Measurements from ENCODE around the gene TFCP2.

Gene TFCP2

DNA sequence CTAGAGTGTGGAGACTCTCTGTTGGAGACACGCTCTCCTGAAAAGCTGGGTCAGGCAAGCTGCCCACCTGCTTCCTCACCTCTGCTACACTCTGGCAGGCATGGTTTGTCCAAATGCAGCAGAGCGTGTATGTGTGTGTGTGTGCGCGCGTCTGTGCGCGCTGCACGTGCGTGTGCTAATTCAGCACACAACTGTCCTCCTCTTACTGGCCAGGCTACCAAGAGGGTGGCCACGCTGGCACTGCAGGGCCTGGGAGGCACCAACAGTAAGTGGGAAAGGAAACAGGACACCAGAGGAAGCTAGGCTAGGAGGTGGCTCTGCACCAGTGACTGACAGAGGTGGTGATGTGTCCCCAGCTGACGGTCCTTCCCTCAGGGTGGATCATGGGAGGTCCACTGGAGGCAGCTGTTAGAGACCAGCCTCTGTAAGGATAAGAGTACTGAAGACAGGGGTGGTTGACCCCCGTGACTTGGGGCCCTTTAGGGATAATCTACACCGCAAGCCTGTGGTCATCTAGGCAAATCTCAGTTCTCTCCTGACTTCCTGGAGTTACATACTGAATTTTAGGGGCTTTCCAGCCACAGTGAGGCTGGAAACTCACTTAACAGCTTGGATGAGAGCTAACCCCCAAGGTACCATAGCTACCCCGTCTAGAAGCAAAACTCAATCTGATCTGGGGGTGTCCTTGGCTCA, 15.6 kb upstream of the TFCP2 start:
- ChIA-PET POLR2A (no interaction called here), CTCF (no interaction called here)
- TF ChIP-seq ZNF555 (tag by site-specific recombination; conservative IDR thresholded peaks at IDR 0.05) (no peak), GLIS1 (tag by site-specific recombination; IDR thresholded peaks at IDR 0.05) (peak; percentile 27; the same call in 1 of the 2 replicates)
- H3K4me3 ChIP-seq (ENCODE audit: low read depth, low read length) = no peak overlapping the region
- H3K27ac ChIP-seq (ENCODE audit: extremely low read depth, low read depth, low read length) = no peak overlapping the region
- H3K4me1 ChIP-seq (ENCODE audit: control insufficient read depth, insufficient read depth, low read length) = 0 out of 2 replicates have a peak, but pooled peaks cover 1% of the 10 kb centered on the region
- H3K9me3 ChIP-seq (ENCODE audit: control insufficient read depth, insufficient read depth, low read depth, low read length) = no peaks in the 10 kb centered on the region
- peaks cover 0 to 19% of the 10 kb centered on the region in 2 experiments; a peak in 1 of 3 replicates for H3K36me3 ChIP-seq (ENCODE audit: control insufficient read depth in 2 of 2, insufficient read depth in 1 of 2, low read length in 2 of 2)

DNA sequence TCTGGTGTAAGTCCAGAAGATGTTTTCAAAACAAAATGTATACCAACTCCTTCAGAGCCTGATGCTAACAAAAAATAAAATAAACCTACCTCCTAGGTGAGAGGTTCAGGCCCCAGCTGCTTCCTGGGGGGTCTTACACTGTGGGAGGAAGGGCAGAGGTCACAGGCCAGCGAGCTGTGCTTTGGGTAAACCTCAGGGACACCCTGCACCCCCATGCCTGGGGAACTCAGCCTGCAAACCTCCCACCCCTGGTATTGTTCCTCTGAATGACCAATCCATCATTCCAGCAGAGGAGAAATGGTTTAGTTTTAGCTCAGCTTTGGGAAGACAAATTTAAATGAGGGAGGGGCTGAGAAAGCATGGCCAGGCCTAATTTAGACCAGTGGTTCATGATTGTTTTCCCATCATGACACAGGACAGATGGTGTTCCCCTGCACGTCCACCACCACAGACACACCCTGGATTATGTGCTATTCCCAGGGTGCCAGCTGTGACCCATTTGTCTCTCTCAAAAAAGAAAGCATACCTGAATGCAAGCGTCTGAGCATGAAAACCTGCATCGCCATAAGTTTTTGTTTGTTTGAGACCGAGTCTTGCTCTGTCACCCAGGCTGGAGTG, 14.5 kb upstream of the TFCP2 start:
- H3K36me3 ChIP-seq (ENCODE audit: control insufficient read depth in 2 of 2, insufficient read depth in 1 of 2, low read length in 2 of 2) = peaks cover 0 to 19% of the 10 kb centered on the region in 2 experiments; a peak in 1 of 3 replicates
- H3K27ac ChIP-seq (ENCODE audit: extremely low read depth, low read depth, low read length) = no peak overlapping the region
- TF ChIP-seq ZNF473 (tag by site-specific recombination; IDR thresholded peaks at IDR 0.05) (no peak), ZNF701 (tag by site-specific recombination; IDR thresholded peaks at IDR 0.05) (no peak), ZNF292 (tag by site-specific recombination; IDR thresholded peaks at IDR 0.05; ENCODE audit: borderline replicate concordance, low read depth) (no peak), ZNF777 (tag by site-specific recombination; IDR thresholded peaks at IDR 0.05; ENCODE audit: borderline replicate concordance) (no peak), OVOL3 (tag by site-specific recombination; IDR thresholded peaks at IDR 0.05) (no peak), ZNF132 (tag by site-specific recombination; IDR thresholded peaks at IDR 0.05; ENCODE audit: borderline replicate concordance) (no peak), REPIN1 (tag by site-specific recombination; IDR thresholded peaks at IDR 0.05; ENCODE audit: low read depth) (no peak)
- TF ChIP-seq, protein P1, sequence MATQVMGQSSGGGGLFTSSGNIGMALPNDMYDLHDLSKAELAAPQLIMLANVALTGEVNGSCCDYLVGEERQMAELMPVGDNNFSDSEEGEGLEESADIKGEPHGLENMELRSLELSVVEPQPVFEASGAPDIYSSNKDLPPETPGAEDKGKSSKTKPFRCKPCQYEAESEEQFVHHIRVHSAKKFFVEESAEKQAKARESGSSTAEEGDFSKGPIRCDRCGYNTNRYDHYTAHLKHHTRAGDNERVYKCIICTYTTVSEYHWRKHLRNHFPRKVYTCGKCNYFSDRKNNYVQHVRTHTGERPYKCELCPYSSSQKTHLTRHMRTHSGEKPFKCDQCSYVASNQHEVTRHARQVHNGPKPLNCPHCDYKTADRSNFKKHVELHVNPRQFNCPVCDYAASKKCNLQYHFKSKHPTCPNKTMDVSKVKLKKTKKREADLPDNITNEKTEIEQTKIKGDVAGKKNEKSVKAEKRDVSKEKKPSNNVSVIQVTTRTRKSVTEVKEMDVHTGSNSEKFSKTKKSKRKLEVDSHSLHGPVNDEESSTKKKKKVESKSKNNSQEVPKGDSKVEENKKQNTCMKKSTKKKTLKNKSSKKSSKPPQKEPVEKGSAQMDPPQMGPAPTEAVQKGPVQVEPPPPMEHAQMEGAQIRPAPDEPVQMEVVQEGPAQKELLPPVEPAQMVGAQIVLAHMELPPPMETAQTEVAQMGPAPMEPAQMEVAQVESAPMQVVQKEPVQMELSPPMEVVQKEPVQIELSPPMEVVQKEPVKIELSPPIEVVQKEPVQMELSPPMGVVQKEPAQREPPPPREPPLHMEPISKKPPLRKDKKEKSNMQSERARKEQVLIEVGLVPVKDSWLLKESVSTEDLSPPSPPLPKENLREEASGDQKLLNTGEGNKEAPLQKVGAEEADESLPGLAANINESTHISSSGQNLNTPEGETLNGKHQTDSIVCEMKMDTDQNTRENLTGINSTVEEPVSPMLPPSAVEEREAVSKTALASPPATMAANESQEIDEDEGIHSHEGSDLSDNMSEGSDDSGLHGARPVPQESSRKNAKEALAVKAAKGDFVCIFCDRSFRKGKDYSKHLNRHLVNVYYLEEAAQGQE (tag by site-specific recombination; IDR thresholded peaks at IDR 0.05) = no peak
- H3K9me3 ChIP-seq (ENCODE audit: control insufficient read depth, insufficient read depth, low read depth, low read length) = no peaks in the 10 kb centered on the region
- 0 out of 2 replicates have a peak, but pooled peaks cover 3% of the 10 kb centered on the region for H3K4me1 ChIP-seq (ENCODE audit: control insufficient read depth, insufficient read depth, low read length)
- no peak overlapping the region for H3K4me3 ChIP-seq (ENCODE audit: low read depth, low read length)
- ChIA-PET POLR2A (no interaction called here), CTCF (no interaction called here)

DNA sequence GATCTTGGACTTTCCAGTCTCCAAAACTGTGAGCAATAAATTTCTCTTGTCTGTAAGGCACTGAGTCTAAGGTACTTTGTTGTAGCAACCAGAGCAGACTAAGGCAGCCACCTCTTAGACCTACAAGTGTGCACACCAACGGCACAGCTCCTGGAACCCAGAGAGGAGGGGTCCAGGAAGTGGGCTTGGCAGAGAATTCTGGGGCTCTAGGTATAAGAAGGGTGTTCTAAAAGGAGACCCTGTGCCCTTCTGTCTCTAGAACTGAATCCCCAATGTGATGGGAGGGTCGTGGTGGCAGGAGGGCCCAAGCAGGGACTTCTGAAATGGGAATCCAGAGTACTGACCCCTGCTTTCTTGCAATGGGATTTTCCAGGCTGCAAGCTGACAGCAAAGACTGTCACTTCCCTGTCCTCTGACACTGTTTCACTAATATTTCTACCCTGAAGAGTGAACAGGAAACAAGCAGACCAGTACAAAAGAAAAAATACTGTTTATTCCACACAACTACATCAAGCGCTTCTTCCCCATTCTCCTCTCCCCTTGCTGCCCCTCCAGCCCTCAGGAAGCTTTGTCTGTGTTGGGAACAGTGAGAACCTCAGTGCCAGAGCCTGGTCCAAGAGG, 13.6 kb upstream of the TFCP2 start:
- POLR2A ChIA-PET = no interaction called here
- no peak overlapping the region for H3K4me3 ChIP-seq (ENCODE audit: low read depth, low read length)
- CTCF ChIA-PET = no interaction called here
- no peaks in the 10 kb centered on the region for H3K9me3 ChIP-seq (ENCODE audit: control insufficient read depth, insufficient read depth, low read depth, low read length)
- TF ChIP-seq, protein P2, sequence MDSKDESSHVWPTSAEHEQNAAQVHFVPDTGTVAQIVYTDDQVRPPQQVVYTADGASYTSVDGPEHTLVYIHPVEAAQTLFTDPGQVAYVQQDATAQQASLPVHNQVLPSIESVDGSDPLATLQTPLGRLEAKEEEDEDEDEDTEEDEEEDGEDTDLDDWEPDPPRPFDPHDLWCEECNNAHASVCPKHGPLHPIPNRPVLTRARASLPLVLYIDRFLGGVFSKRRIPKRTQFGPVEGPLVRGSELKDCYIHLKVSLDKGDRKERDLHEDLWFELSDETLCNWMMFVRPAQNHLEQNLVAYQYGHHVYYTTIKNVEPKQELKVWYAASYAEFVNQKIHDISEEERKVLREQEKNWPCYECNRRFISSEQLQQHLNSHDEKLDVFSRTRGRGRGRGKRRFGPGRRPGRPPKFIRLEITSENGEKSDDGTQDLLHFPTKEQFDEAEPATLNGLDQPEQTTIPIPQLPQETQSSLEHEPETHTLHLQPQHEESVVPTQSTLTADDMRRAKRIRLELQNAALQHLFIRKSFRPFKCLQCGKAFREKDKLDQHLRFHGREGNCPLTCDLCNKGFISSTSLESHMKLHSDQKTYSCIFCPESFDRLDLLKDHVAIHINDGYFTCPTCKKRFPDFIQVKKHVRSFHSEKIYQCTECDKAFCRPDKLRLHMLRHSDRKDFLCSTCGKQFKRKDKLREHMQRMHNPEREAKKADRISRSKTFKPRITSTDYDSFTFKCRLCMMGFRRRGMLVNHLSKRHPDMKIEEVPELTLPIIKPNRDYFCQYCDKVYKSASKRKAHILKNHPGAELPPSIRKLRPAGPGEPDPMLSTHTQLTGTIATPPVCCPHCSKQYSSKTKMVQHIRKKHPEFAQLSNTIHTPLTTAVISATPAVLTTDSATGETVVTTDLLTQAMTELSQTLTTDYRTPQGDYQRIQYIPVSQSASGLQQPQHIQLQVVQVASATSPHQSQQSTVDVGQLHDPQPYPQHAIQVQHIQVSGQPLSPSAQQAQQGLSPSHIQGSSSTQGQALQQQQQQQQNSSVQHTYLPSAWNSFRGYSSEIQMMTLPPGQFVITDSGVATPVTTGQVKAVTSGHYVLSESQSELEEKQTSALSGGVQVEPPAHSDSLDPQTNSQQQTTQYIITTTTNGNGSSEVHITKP (tag by site-specific recombination; IDR thresholded peaks at IDR 0.05) = peak; percentile 96
- TF ChIP-seq ZNF660 (tag by site-specific recombination; IDR thresholded peaks at IDR 0.05) = no peak
- no peak overlapping the region for H3K27ac ChIP-seq (ENCODE audit: extremely low read depth, low read depth, low read length)
- H3K36me3 ChIP-seq (ENCODE audit: control insufficient read depth in 2 of 2, insufficient read depth in 1 of 2, low read length in 2 of 2) = peaks cover 0 to 19% of the 10 kb centered on the region in 2 experiments; a peak in 1 of 3 replicates
- 0 out of 2 replicates have a peak, but pooled peaks cover 3% of the 10 kb centered on the region for H3K4me1 ChIP-seq (ENCODE audit: control insufficient read depth, insufficient read depth, low read length)
